Activated T-cell treated with anti-CD3 and anti-CD28 coated beads, Interleukin-2, amount 50 U/mL, for 48 hours (primary cell): ENCODE results near the gene NRL.
A peak's percentile ranks its signal among the peaks of the same experiment; 100 is the strongest.

ENCODE experiments used
- DNase-seq, 2 experiments: peaks; one replicate each; pipeline ENCODE4 v3.0.0-alpha.2; 2020

The NRL gene

DNA sequence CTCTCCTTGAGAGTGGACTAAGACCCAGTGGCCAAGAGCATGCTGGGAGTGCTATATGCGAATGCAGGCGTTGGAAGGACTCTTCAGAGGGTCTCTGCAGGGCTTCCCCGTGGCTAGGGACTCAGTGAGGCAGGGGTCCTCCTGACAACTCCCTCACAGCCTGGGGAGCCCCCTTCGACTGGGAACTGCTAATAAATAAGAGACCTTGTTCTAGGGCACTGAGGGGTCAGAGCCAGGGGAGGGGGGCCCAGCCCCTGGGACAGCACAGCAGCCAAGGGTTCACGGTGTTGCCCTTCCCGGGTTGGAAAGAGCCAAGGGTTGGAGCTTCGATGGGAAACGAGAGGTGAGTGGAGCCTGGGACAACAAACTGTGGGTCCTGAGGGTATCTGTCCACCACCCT is 49.3 kb downstream of the NRL start:
- no peak for DNase-seq

DNA sequence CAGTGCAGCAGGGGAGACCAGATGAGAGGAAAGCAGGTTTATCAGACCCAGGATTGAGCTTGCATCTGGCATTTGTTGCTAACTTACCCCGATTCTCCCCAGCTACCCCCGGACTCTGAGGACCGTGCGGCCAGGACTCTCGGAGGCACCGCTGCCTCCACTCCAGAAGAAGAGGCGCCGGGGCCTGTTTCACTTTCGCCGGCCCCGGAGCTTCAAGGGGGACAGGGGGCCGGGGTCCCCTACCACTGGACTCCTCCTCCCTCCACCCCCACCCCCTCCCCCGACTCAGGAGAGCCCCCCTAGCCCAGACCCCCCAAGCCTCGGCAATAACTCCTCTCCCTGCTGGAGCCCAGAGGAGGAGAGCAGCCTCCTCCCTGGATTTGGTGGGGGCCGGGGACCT is 49.9 kb downstream of the NRL start:
- no peak for DNase-seq

DNA sequence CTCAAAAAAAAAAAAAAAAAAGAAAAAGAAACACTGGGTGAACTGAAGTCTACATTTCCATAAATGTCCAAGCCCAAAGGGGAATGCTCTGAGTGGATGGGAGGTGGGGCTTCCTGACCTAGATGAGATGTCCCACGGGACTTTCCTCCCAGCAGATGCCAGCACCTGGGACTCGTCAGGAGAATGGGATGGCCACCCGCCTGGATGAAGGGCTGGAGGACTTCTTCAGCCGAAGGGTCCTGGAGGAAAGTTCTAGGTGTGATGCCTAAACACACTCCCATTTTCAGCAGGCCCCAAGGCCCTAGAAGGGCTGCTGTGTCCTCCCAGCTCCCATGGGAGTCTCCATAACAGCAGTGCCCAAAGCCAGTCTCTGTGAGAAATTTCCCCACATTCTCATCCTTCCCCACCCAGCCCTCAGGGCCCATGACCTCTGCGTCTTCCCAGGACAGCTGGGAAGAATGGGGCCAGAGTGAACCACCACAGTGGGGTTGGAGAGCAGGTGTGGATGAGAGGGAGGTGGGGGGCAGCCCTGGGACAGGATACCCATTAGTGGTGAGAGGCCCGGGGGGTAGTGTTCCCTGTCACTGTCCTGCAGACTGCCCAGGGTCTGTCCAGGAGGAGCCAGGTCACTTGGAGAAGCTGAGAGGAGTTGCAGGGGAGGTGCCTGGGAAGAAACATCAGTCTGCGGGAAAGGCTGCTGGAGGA is 50.5 kb downstream of the NRL start:
- DNase-seq = no peak

DNA sequence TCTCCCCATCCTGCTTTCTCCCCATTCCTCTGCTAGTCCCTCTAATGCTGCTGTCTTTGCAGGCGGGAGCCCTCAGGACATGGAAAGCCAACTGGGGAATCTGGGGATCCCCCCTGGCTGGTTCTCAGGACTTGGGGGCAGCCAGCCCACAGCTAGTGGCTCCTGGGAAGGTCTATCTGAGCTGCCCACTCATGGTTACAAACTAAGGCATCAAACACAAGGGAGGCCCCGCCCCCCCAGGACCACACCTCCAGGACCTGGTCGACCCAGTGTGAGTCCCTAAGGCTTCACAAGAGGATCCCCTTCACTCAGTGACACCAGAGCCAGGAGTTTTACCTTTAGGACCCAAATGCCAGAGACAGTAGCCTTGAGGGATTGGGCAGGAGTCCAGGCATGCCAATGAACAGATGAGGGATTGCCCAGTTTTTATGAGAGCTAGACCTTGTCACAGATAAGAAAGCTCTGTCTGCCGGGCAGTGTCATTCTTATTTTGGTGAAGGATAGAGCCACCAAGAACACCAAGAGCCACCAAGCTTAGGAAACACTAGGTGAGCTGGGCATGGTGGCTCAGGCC is 51.4 kb downstream of the NRL start:
- no peak for DNase-seq

DNA sequence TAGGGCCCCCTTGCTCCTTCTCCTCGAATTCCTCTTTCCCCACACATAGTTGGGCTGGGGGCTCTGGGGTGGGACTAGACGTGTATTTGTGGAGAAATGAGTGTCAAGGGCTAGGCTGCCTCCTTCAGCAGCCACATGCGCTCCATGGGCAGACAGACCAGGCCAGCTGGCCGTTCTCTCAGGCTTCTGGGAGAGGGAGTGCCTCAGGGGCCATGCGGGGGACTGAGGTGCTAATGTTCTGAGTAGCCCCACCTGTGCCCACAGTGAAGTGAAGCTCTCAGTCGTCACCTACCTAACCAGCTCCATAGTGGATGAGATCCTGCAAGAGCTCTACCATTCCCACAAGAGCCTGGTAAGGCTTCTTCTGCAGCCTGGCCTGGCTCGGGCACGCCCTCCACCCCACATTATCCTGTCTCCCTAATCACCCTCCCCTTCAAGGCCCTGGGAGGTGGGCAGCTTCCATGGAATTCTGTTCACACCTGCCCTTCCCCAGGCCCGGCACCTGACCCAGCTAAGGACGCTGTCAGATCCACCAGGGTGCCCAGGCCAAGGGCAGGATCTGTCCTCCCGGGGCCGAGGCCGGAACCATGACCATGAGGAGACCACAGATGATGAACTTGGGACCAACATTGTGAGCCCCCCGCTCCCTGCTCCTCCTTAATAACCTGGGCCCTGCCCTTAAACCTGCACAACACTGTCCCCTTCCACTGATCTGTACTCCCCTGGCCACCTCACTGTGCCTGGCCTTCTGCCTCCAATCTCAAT is 52.4 kb downstream of the NRL start:
- DNase-seq = no peak

DNA sequence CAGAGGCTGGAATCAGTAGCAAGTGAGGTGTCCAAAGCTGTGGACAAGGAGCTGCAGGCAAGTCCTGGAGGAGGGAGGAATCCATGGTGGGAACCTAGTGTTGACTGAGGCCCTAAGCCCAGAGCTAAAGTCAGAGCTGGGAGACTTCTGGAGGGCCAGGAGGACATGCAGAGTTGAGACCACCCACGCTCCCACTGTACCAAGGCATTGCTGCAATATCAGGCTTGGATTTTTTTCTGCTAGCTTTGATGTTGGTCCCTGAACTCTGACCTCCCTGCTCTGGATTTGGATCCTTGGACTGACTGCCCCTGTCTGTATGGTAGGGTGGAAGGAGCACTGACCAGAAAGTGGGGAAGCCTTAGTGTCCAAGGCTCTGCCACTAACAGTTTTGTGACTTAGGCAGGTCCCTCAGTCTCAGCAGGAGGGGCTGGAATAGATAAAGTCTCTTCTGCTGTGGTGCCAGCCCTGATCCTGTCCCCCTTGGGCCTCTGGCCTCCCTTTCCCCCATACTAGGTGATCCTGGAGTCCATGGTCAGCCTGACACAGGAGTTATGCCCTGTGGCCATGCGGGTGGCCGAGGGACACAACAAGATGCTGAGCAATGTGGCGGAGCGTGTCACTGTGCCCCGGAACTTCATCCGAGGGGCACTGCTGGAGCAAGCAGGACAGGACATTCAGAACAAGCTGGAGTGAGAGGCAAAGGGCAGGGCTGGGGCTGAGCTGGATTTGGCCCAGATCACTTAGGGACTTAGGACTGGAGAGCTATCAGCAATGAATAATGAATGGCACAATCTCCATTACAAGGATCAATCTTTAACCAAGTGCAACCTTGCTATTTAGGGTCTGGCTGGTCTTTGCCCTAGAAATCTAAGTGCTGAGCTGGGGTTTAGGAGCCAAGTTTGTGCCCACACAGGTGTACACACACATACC is 53.5 kb downstream of the NRL start:
- no peak for DNase-seq

DNA sequence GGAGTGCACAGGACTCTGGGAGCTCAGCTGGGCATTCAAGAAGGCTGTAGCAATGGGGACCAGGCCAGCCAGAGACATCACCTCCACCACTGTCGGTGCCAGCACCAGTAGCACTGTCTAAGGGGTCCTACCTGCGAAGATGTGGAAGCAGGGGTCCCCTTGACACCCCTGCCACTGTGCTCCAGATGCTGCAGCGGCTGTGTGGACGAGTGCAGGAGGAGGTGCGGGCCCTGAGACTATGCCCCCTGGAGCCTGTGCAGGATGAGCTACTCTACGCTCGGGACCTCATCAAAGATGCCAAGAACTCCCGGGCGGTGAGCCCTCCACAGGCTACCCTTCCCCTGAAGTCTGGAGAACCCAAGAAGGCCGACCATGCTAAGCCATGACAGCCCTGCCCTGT is 54.3 kb downstream of the NRL start:
- no peak for DNase-seq

DNA sequence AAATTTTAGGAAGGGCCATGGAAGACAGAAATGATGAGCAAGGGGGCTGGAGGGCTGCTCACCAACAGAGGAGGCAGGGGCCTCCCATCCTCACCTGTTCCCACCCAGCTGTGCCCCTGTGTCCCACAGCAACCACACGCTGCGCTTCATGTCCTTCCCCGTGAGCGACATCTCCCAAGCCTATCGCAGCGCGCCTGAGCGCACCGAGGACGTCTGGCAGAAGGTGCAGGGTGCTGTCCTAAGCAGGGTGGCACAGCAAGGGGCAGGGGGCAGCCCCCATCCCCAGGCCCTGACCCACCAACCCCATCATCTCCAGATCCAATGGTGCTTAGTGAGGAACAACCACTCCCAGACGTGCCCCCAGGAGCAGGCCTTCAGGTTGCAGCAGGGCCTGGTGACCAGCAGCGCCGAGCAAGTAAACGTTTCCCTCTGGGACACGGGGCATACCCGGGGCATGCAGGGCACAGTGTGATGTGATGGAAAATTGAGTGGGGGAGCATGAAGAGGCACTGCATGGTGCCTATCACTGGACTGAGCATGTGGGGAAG is 54.8 kb downstream of the NRL start:
- DNase-seq = no peak

DNA sequence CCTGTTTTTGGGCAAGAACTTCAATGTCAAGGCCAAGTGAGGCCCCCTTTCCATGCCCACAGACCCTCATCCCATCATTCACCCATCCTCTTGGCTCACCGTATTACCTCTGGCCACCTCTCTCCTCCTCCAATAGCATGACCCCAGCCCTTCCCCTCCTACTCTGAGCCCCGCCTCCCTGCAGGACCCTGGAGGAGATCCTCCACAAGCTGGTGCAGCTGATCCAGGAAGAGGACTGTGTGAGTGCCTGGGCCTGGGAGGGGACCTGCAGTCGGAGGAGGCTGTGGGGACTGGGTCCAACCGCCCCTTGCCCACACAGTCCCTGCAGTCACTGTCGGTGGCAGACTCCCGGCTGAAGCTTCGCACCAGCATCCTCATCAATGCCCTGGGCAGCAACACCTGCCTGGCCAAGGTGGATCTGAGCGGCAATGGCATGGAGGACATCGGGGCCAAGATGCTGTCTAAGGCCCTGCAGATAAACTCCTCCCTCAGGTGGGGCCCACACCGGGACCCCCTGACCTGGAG is 55.7 kb downstream of the NRL start:
- DNase-seq = no peak

DNA sequence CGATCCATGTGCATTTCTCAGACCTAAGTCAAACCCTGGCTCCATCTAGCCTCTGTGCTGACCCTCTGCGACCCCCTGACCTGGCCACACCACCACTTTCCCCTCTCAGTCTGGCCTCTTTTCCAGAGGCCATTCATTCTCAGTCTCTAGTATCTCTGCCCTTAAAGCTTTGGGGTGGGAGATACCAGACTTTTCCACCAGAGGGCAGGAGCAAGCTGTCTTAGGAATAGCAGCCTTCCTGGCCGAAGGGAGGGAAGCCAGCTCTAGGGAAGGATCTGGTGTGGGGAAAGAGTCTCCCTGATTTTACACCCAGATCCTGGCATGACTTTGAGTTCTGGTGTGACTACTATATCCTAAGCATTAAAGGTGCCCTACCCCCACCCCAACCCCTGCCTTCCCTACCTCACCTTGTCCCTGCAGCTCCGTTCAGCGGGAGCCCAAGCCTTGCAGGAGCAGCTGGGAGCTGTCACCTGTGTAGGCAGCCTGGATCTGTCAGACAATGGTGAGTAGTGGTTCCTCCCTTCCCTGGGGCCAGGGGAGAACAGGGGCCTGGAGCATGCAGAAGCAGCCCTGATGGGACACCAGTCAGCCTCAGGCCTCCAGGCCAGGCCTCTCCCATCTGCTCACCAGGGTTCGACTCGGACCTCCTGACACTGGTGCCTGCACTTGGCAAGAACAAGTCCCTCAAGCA is 56.3 kb downstream of the NRL start:
- peak; percentile 70 to 71 for DNase-seq

DNA sequence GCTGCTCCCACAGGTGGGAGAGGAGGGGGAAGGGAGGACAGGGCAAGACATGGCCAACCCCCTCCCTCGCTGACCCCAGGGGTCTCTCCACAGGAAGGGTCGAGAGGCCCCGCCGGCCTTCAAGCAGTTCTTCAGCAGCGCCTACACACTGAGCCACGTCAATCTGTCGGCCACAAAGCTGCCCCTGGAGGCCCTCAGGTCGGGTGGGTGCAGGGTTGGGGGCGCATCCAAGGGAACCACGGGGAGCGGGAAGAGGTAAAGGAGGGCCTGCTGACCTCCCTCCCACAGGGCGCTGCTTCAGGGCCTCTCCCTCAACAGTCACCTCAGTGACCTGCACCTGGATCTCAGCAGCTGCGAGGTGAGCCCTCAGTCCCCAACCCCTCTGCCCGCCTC is 56.9 kb downstream of the NRL start:
- DNase-seq = no peak

DNA sequence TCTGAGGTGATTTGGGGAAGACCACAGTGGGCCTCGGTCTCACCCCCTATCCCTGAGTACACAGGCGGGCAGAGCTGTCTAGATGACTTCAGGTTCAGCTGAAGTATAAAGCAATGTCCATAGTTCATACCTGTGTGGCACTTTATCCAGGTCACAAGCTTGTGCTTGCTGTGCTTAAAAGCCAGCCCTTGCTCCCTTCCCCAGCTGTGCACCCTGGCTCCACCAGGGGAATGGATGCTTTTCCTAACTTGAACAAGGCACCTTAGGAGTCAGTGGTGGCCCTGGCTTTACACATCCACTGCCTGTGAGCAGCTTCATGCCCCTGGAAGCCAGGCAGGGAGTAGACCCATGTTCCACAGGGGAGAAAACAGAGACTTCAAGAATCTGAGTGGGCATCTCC is 57.5 kb downstream of the NRL start:
- DNase-seq = no peak

DNA sequence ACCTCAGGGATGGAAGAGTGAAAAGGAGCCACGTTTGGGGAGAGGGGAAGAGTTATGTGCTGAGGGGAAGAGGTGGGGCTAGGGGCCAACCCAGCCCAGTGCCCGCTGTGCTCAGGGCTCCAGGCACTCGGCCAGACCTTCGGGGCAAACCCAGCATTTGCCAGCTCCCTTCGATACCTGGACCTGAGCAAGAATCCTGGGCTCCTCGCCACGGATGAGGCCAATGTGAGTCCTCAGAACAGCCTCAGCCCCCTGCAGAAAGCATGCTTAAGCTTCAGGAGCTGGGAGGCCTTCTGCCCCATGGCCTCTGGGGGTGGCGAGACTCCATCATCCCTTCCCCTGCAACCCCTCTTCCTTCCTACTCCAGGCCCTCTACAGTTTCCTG is 58.0 kb downstream of the NRL start:
- DNase-seq = no peak

DNA sequence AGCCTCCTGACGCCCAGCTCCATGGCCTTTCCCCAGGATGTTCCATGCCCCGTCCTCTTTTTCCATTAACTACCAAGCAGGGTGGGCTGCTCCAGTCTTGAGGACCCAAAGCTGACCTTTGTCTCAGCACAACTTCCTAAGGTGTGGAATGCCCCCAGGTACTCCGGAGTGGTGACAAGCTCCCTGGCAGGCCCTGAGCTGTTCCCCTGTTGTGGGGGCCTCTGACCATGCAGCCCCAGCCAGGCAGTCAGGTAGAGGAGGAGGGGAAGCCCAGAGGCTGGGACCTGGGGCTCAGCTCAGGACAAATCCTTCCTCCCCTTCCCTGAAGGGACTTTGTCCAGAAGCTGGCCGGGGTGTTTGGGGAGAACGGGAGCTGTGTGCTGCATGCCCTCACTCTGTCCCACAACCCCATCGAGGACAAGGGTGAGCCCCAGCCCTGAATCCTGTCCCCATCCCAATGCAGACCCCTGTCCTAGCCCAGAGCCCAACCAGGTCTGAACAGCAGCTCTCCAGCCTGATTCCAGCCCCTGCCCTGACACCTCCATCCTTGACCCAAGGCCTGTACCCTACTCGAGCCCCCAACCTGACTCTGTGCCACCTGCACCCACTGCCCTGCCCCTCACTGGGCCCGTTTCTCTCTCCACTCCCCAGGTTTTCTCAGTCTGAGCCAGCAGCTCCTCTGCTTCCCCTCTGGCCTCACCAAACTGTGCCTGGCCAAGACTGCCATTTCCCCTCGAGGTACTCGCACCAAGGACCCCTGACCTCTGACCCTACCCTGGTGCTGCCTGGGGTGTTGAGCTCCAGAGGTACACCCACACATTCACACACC is 58.6 kb downstream of the NRL start:
- DNase-seq = no peak

DNA sequence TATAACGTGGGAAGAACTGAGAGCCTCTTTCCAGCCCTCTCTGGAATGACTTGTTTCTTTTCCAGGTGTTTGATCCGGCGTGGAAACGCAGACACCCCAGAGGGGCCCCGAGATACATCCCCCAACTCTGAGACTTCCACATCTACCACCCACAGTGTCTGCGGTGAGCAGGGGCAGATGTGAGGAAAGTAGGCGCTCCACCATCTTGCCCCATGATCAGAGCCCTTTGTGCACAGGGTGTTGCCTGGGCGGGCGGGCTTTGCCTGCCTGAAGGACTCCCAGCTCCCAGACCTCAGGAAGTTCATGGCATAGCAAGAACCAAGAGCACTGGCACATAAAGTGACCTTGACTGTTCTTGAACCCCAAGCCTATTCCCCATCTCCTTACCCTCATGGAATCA is 60.1 kb downstream of the NRL start:
- no peak for DNase-seq

DNA sequence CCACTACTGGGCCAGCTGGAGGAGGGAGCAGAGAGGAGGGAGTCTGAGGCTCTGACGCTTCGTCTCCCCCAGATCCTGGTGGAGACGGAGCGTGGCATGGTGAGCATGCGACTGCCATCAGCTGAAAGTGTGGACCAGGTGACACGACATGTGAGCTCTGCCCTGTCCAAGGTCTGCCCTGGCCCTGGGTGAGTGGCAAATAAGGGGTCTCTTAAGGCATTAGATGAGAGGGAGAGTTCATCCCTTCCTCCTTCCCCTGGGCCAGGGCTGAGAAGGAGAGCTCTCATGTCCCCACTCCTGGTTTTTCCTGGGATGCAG is 60.5 kb downstream of the NRL start:
- no peak for DNase-seq

DNA sequence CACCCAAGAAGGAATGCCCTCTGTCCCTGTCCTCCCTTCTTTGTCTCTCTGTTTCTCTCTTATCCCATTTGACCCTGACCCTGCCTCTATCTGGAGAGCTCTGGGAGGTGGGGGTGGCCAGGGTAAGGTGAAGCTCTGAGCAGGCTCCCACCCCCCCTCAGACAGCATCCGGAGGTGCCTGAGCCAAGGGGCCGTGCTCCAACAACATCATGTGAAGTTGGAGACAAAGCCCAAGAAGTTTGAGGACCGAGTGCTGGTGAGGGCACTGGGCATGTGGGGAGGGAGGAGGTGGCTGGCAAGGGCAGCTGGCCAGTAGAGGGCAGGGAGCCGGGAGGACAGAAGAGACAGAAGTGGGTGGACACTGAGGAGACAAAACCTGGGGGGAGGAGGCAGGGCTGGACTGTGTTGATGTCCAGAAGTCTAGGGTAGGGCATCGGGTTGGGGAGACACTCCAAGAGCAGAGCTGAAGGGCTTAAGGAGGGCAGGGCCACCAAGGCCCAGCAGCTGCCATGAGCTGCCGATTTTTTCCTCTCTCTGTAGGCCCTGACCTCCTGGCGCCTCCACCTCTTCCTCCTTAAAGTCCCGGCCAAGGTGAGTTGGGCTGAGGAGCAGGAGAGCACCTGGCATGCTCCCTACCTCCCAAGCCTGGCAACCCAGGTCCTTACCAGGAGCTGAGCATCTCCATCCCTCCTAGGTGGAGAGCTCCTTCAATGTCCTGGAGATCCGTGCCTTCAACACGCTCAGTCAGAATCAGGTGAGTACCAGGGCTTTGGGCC is 61.0 kb downstream of the NRL start:
- no peak for DNase-seq

DNA sequence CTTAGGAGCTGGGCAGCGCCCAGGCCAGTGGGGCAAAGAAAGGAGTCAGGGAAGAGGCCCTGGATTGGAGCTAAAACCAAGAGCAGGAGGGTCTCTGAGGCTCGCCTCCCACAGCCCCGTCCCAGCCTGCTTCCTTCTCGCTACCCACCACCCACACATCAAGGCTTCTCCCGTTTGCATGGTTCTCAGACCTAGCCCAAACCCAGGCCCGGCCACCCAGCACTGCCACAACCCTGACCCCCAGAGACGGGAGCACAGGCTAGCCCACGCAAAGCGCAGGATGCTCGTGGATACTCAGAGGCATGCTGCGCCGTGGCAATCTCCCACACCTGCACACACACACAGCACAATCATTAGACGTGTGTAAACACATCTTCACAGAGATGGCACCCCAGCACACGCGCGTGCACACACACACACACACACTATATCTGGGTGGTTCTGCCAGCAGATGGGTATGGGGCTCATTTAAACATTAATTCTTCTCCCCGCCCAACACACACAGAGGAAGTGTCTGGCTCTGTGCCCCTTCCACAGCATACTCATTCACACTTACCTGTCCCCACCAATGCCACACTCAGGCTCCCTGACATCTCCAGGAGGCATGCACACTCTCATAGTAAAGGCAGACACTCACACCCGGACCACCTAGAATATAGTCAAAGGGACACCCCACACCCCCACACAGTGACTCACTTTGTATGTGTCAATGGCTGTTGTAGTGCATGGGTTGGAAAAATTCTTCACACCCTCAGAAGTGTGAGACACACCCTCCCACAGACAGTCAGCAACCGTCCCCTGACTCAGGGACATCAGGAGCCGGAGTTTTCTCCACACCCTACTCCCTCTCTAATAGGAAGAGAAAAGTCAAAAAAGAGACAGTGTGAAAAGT is 61.8 kb downstream of the NRL start:
- peak; percentile 76 to 77 for DNase-seq
